Measurements from ENCODE around the gene ATP6V1F.

GRCh38 chr7:128833946-128834325, 28.7 kb upstream of the ATP6V1F start:
- TF ChIP-seq CTCF (conservative IDR thresholded peaks at IDR 0.05) = no peak
- no peak for TF ChIP-seq EZH2 (IDR thresholded peaks at IDR 0.05; ENCODE audit: low read depth)

All from PC-9 (cell line).